ENCODE results near the gene SBF2. TPM values are rescaled to one million over a fixed set of nuclear protein-coding genes. Genes with fewer than 3 reads are reported as not detected.

SBF2 gene
- total and polyA plus RNA-seq, 9 of the 15 experiments (the other 6 are each of a cell fraction or from before 2014, with no cell fraction given): 0.80 to 9.5 (median 5.0) TPM

- TF ChIP-seq TEAD4 (IDR thresholded peaks at IDR 0.05; ENCODE audit: low read length): no peak
- no peak for TF ChIP-seq TEAD4 (CRISPR knock-in tag; IDR thresholded peaks at IDR 0.05; ENCODE audit: borderline replicate concordance)
- TF ChIP-seq NR2C1 (IDR thresholded peaks at IDR 0.05): no peak
- no peak for TF ChIP-seq NR2C1 (tag; IDR thresholded peaks at IDR 0.05)
- TF ChIP-seq TFAM (CRISPR knock-in tag; conservative IDR thresholded peaks at IDR 0.05): no peak
Measured at GRCh38 chr11:10323793-10324170, 29.8 kb upstream of the SBF2 start (continued).

GRCh38 chr11:10322830-10323792 is 29.1 kb upstream of the SBF2 start:
- no peaks in the 10 kb centered on the region for H3K36me3 ChIP-seq (ENCODE audit: control insufficient read depth, insufficient read depth, low read length)
- no peak overlapping the region for H3K27ac ChIP-seq (ENCODE audit: extremely low read depth, low read depth, low read length)
- peak; percentile 80 for FAIRE-seq
- peak; percentile 36 to 77 (median 51) for DNase-seq (ENCODE audit: extremely low read depth in 1 of 4, low spot score in 3 of 4)
- H3K4me2 ChIP-seq (ENCODE audit: insufficient read depth, low read length): peak overlapping the region; percentile 51; the same call in 1 of the 2 replicates
- H3K9me3 ChIP-seq (replicated peaks; ENCODE audit: control insufficient read depth, insufficient read depth, low read depth, low read length): no peaks in the 10 kb centered on the region
- ATAC-seq: peak; percentile 91
- no peak overlapping the region for H3K9ac ChIP-seq (ENCODE audit: insufficient read depth in 1 of 2, low read depth in 2 of 2, low read length in 2 of 2)
- no peaks in the 10 kb centered on the region for H3K27me3 ChIP-seq (ENCODE audit: control insufficient read depth in 2 of 2, insufficient read depth in 2 of 2, low read length in 2 of 2)
- WGBS (ENCODE audit: insufficient coverage, low coverage, missing lambda C conversion rate): 7% methylated on average over 8 of the region's 8 CpGs
- peak overlapping the region; percentile 57 for H2AFZ ChIP-seq (ENCODE audit: low read depth, low read length)
- H4K20me1 ChIP-seq (replicated peaks; ENCODE audit: control insufficient read depth, insufficient read depth, low read length): no peaks in the 10 kb centered on the region; the same call in 1 of the 2 replicates
- in situ Hi-C loops (cut with MboI) (loop anchor here (25.0 kb wide), 1 partner anchor 461 kb away; no protein-coding TSS in a partner anchor), intact Hi-C loops (cut with micrococcal nuclease) (loop anchor here (1.0 to 5.0 kb wide), 5 partner anchors 44 to 564 kb away; no protein-coding TSS in a partner anchor)
- POLR2A ChIA-PET: interaction anchor here (0.9 kb wide), 1 partner anchor 10 kb away, joined by 3 read pairs; no protein-coding TSS in a partner anchor
- CTCF ChIA-PET (ENCODE audit: low intra/inter-chr PET ratio): interaction anchor here (0.6 to 2.1 kb wide), 11 partner anchors 10 to 710 kb away, joined by 3 to 25 read pairs (median 4); no protein-coding TSS in a partner anchor
- H3K79me2 ChIP-seq (ENCODE audit: control insufficient read depth, insufficient read depth, low read length): no peaks in the 10 kb centered on the region
- no peaks in the 10 kb centered on the region for H3K9me1 ChIP-seq (ENCODE audit: control insufficient read depth, insufficient read depth, low read length)
- H3K4me1 ChIP-seq (replicated peaks in 1 of 2; ENCODE audit: control insufficient read depth in 2 of 2, insufficient read depth in 2 of 2, low read length in 2 of 2): peaks cover 0 to 5% of the 10 kb centered on the region in 2 experiments; a peak in 2 of 5 replicates
- no peak overlapping the region for H3K4me3 ChIP-seq
- BruUV-seq (replicated peaks): no TSS peak
- TF ChIP-seq SIN3A (IDR thresholded peaks at IDR 0.05; ENCODE audit: borderline replicate concordance in 2 of 2, control insufficient read depth in 1 of 2, low read depth in 2 of 2, low read length in 2 of 2) (no peak), CREBBP (IDR thresholded peaks at IDR 0.05; ENCODE audit: low read depth, low read length) (no peak), ETV5 (CRISPR knock-in tag; IDR thresholded peaks at IDR 0.05; ENCODE audit: low read depth) (no peak), SMC3 (conservative IDR thresholded peaks at IDR 0.05; ENCODE audit: insufficient read depth, low read depth, low read length) (peak; percentile 44; the same call in 1 of the 2 replicates), THRAP3 (IDR thresholded peaks at IDR 0.05; ENCODE audit: borderline replicate concordance) (no peak), ZNF140 (CRISPR knock-in tag; IDR thresholded peaks at IDR 0.05) (no peak), PREB (CRISPR knock-in tag; IDR thresholded peaks at IDR 0.05) (0 out of 2 replicates have a peak, but pooled peaks have one; percentile 59), ZKSCAN8 (CRISPR knock-in tag; IDR thresholded peaks at IDR 0.05) (no peak), SMARCA4 (IDR thresholded peaks at IDR 0.05) (peak; percentile 70; the same call in 1 of the 2 replicates), BCOR (IDR thresholded peaks at IDR 0.05) (no peak), ATF3 (IDR thresholded peaks at IDR 0.05) (peak; percentile 82), ATF3 (CRISPR knock-in tag; conservative IDR thresholded peaks at IDR 0.05) (no peak), SAFB2 (IDR thresholded peaks at IDR 0.05; ENCODE audit: borderline replicate concordance, low read depth, low read length, severe bottlenecking) (no peak), NR2C1 (IDR thresholded peaks at IDR 0.05) (no peak), NR2C1 (tag; IDR thresholded peaks at IDR 0.05) (peak; percentile 69), TEAD4 (IDR thresholded peaks at IDR 0.05; ENCODE audit: low read length) (peak; percentile 39), TEAD4 (CRISPR knock-in tag; IDR thresholded peaks at IDR 0.05; ENCODE audit: borderline replicate concordance) (no peak)
